ENCODE results near the gene C1QL4.
A peak's percentile ranks its signal among the peaks of the same experiment; 100 is the strongest.

The C1QL4 gene

DNA sequence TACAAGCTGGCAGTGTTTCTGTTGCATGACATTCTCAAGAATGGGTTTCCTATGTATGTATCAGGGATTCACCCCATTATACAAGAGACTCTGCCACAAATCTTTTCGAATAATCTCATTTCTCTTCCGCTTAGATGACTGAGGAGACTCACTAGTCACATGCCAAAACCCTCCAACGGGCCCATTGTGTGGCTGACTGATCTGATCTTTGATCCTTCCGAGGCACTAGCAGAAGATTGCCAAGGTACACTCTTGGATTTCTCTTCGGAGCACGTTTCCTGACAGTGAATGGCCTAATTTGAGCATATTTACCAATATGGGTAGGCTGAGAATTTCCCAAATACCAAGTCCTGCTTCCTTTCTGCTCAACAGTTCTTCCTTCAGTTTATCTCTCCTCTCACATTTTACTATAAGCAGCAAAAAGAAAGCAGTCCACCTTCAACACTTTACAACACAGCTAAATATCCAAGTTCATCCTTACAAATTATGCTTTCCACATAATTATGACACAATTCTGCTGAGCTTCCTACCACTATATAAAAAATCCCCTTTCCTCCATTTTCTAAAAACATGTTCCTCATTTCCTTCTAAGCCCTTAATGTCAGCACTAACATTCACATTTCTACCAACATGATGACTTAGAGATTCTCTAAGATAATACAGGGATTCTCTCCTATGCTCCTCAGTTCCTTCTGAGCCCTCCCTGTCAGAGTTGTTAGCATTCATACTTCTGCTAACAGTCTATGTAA lies 31.1 kb downstream of the C1QL4 start:
- TF ChIP-seq, protein P1, sequence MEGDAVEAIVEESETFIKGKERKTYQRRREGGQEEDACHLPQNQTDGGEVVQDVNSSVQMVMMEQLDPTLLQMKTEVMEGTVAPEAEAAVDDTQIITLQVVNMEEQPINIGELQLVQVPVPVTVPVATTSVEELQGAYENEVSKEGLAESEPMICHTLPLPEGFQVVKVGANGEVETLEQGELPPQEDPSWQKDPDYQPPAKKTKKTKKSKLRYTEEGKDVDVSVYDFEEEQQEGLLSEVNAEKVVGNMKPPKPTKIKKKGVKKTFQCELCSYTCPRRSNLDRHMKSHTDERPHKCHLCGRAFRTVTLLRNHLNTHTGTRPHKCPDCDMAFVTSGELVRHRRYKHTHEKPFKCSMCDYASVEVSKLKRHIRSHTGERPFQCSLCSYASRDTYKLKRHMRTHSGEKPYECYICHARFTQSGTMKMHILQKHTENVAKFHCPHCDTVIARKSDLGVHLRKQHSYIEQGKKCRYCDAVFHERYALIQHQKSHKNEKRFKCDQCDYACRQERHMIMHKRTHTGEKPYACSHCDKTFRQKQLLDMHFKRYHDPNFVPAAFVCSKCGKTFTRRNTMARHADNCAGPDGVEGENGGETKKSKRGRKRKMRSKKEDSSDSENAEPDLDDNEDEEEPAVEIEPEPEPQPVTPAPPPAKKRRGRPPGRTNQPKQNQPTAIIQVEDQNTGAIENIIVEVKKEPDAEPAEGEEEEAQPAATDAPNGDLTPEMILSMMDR (IDR thresholded peaks at IDR 0.05; ENCODE audit: borderline replicate concordance, control extremely low read depth, extremely low read depth, insufficient read depth, missing control alignments) = no peak
- DNase-seq (ENCODE audit: low spot score) = no peak
- in situ Hi-C loops (cut with MboI; ENCODE audit: low sequenced_read_pairs, unreplicated experiment) = no loop called here

DNA sequence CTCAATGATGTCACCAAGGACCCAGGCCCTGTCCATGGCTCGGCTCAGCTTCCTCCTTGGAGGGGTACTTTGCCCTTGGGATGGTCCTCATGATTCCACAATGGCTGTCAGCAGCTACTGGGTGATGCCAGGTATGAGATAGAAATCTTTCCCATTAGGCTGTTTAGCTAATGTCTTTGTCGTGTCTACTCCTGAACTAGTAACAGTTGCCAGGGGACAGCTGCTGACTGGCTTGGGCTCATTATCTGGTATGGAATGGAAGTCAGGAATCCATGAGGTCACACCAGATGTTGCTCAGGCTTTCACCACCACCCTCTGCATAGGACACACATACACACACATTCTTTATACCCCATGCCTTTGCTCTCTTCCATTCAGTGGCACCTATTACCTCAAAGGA lies 32.8 kb downstream of the C1QL4 start:
- no peak for DNase-seq (ENCODE audit: low spot score)
- TF ChIP-seq, protein P1 (IDR thresholded peaks at IDR 0.05; ENCODE audit: borderline replicate concordance, control extremely low read depth, extremely low read depth, insufficient read depth, missing control alignments) = no peak
- in situ Hi-C loops (cut with MboI; ENCODE audit: low sequenced_read_pairs, unreplicated experiment) = no loop called here

DNA sequence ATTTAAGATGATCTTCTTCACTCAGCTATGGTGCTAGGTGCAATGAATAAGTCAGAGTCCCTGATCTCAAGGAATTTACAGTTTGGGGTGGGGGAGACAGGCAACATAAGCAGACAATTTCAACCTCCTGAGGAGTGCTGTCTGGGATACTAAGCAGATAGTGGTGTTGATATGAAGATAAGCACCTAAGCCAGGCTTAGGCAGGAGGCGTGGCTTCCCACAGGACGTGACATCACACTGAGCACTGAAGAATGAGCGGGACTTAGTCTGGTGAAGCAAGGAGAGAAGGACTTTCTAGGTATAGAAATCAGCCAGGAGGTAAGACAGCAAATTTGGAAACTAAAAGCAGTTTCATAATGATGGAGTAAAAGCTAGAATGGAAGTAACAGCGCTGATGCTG lies 35.2 kb downstream of the C1QL4 start:
- no peak for DNase-seq (ENCODE audit: low spot score)
- TF ChIP-seq, protein P1 (IDR thresholded peaks at IDR 0.05; ENCODE audit: borderline replicate concordance, control extremely low read depth, extremely low read depth, insufficient read depth, missing control alignments) = no peak
- in situ Hi-C loops (cut with MboI; ENCODE audit: low sequenced_read_pairs, unreplicated experiment) = no loop called here

DNA sequence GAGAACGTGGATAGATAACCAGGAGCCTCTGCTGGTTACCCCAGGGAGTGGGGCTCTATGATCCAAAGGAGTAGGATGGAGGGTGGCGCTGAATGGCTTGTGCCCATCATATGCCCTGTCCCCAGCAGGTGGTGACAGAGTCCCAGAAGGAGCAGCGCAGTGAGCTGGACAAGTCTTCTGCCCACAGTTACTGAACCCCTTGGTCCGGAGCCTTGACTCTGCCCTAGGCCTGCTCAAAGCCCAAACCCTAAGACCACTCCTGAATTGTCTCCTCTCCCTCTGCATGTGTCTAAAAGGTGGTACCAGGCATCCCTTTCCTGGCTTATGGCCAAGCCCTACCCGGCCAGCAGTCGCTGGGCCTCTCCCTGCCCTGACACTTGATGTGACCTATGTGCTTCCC lies 38.8 kb downstream of the C1QL4 start:
- TF ChIP-seq, protein P1 (IDR thresholded peaks at IDR 0.05; ENCODE audit: borderline replicate concordance, control extremely low read depth, extremely low read depth, insufficient read depth, missing control alignments) = peak; percentile 22
- no peak for DNase-seq (ENCODE audit: low spot score)
- in situ Hi-C loops (cut with MboI; ENCODE audit: low sequenced_read_pairs, unreplicated experiment) = no loop called here

DNA sequence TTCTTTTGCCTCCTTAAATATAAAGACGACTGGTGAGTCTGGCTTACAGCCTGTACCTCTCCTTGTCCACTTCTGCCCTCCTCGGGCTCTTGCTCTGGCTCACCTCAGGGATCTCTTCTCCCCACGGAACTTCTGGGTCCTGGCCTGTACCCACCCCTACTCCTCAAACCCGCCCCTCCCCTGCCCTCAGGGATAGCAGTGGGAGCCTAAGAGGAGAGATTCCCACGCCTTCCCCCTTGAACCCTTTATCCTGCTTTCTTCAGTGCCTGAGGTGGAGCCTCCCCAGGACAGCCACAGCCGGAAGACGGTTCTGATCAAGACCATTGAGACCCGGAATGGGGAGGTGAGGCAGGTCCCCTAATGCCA lies 39.3 kb downstream of the C1QL4 start:
- in situ Hi-C loops (cut with MboI; ENCODE audit: low sequenced_read_pairs, unreplicated experiment) = no loop called here
- TF ChIP-seq, protein P1 (IDR thresholded peaks at IDR 0.05; ENCODE audit: borderline replicate concordance, control extremely low read depth, extremely low read depth, insufficient read depth, missing control alignments) = no peak
- DNase-seq (ENCODE audit: low spot score) = no peak

DNA sequence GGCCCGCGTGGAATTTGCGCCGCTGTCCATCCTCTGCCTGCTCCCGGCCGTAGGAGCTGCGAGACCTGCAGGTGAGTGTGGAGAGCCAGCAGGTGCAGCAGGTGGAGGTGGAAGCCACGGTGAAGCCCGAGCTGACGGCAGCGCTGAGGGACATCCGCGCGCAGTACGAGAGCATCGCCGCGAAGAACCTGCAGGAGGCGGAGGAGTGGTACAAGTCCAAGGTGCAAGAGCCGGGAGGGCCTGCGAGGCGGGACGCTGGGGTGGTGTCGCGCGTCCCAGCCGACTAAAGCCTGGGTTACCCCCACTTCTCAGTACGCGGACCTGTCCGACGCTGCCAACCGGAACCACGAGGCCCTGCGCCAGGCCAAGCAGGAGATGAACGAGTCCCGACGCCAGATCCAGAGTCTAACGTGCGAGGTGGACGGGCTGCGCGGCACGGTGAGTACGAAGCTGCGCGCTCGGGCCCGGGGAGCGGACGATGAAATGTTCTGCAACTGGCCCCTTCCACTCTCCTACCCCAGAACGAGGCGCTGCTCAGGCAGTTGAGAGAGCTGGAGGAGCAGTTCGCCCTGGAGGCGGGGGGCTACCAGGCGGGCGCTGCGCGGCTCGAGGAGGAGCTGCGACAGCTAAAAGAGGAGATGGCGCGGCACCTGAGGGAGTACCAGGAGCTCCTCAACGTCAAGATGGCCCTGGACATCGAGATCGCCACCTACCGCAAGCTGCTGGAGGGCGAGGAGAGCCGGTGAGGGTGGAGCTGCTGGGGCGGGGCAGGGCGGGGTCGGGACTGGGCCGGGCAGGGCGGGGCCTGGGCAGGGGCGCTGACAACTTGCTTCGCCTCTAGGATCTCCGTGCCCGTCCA lies 39.9 kb downstream of the C1QL4 start:
- in situ Hi-C loops (cut with MboI; ENCODE audit: low sequenced_read_pairs, unreplicated experiment) = no loop called here
- TF ChIP-seq, protein P1 (IDR thresholded peaks at IDR 0.05; ENCODE audit: borderline replicate concordance, control extremely low read depth, extremely low read depth, insufficient read depth, missing control alignments) = no peak
- peak; percentile 79 for DNase-seq (ENCODE audit: low spot score)

Data from GM13976 (cell line).